Measurements from ENCODE around the gene DNPEP.

DNA sequence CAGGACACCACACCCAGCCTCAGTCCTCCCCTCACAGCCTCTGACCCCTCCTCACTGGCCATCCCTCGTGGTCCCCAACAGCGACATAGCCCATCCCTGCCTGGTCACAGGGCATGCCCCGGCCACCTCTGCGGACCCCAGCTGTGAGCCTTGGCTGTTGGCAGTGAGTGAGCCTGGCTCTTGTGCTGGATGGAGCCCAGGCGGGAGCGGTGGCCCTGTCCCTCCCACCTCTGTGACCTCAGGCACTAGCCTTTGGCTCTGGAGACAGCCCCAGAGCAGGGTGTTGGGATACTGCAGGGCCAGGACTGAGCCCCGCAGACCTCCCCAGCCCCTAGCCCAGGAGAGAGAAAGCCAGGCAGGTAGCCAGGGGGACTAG is 38.3 kb upstream of the DNPEP start:
- TF ChIP-seq RARB (CRISPR knock-in tag; IDR thresholded peaks at IDR 0.05) (no peak), ZFP3 (CRISPR knock-in tag; IDR thresholded peaks at IDR 0.05) (no peak), ESRRG (CRISPR knock-in tag; IDR thresholded peaks at IDR 0.05) (no peak), ZNF70 (CRISPR knock-in tag; IDR thresholded peaks at IDR 0.05) (no peak), GLIS3 (CRISPR knock-in tag; IDR thresholded peaks at IDR 0.05) (no peak), CSDC2 (CRISPR knock-in tag; IDR thresholded peaks at IDR 0.05) (no peak)
- TF ChIP-seq, protein P1, sequence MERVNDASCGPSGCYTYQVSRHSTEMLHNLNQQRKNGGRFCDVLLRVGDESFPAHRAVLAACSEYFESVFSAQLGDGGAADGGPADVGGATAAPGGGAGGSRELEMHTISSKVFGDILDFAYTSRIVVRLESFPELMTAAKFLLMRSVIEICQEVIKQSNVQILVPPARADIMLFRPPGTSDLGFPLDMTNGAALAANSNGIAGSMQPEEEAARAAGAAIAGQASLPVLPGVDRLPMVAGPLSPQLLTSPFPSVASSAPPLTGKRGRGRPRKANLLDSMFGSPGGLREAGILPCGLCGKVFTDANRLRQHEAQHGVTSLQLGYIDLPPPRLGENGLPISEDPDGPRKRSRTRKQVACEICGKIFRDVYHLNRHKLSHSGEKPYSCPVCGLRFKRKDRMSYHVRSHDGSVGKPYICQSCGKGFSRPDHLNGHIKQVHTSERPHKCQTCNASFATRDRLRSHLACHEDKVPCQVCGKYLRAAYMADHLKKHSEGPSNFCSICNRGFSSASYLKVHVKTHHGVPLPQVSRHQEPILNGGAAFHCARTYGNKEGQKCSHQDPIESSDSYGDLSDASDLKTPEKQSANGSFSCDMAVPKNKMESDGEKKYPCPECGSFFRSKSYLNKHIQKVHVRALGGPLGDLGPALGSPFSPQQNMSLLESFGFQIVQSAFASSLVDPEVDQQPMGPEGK (CRISPR knock-in tag; IDR thresholded peaks at IDR 0.05; ENCODE audit: borderline replicate concordance), result no peak

Data from SK-N-SH treated with all-trans-retinoic acid at 6 μM for 48 hours (cell line).